ENCODE measurements around the gene SERPINA5. TPM values are rescaled to one million over a fixed set of nuclear protein-coding genes. Genes with fewer than 3 reads are reported as not detected.

SERPINA5 gene
- total and polyA plus RNA-seq, 2 of the 13 experiments (the other 11 are each of a cell fraction or from before 2014, with no cell fraction given), result 449 to 498 TPM

DNA sequence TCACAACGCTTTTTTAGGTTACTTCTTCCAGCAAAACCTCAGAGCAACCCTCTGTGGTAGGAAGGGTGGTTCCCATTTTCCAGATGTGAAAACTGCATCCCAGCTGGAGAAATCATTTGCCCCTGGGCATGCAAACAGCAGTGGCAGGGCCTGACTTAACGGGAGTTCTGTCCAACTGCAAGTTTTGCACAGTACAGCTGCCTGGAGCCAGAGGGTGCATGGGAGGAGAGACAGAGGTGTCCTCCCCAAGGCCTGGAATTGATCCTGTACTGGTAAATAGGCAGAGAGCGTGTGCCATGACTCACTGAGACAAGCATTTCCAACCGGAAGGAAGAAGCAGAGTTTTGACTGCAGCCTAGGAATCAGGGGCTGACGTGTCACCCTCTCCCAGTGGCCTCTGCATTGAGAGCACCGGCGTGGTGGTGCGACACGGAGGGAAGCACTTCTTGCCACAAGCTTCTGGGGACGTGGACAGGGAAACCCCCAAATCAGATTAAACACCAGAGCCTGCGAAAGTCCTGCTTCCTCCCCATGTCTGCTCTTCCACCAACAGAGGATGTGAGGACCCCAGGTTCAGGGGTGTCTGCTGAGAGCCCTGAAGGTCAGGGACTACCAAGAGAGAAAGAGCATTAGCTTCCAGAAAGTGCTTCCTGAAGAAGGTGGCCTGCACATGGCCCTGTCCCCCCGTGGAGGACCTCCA is 39.0 kb upstream of the SERPINA5 start (continued):
- no peak for TF ChIP-seq NR3C1 (CRISPR knock-in tag; IDR thresholded peaks at IDR 0.05)
- 0 out of 2 replicates have a peak, but pooled peaks have one; percentile 39 for TF ChIP-seq HDAC1 (CRISPR knock-in tag; IDR thresholded peaks at IDR 0.05)
- TF ChIP-seq TP53 (CRISPR knock-in tag; conservative IDR thresholded peaks at IDR 0.05), result no peak
- no peak for TF ChIP-seq ZNF569 (CRISPR knock-in tag; IDR thresholded peaks at IDR 0.05; ENCODE audit: borderline replicate concordance)
- no peak for TF ChIP-seq KDM6A (CRISPR knock-in tag; IDR thresholded peaks at IDR 0.05; ENCODE audit: low read depth)
- TF ChIP-seq POLR2A (IDR thresholded peaks at IDR 0.05; ENCODE audit: insufficient read depth in 1 of 2, low read depth in 2 of 2, low read length in 2 of 2), result no peak
- no peak for TF ChIP-seq NCOR1 (IDR thresholded peaks at IDR 0.05; ENCODE audit: borderline replicate concordance, low read length)
- TF ChIP-seq POLR2G (IDR thresholded peaks at IDR 0.05; ENCODE audit: low read depth, low read length), result peak; percentile 37; the same call in 1 of the 2 replicates
- no peak for TF ChIP-seq ZBTB7B (CRISPR knock-in tag; IDR thresholded peaks at IDR 0.05)
- peak; percentile 26; the same call in 1 of the 2 replicates for TF ChIP-seq STAG1 (CRISPR knock-in tag; IDR thresholded peaks at IDR 0.05)
- peak; percentile 84 for TF ChIP-seq MED1 (CRISPR knock-in tag; IDR thresholded peaks at IDR 0.05)
- TF ChIP-seq SIX1 (CRISPR knock-in tag; IDR thresholded peaks at IDR 0.05; ENCODE audit: borderline replicate concordance), result no peak
- TF ChIP-seq, protein P1, sequence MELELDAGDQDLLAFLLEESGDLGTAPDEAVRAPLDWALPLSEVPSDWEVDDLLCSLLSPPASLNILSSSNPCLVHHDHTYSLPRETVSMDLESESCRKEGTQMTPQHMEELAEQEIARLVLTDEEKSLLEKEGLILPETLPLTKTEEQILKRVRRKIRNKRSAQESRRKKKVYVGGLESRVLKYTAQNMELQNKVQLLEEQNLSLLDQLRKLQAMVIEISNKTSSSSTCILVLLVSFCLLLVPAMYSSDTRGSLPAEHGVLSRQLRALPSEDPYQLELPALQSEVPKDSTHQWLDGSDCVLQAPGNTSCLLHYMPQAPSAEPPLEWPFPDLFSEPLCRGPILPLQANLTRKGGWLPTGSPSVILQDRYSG (CRISPR knock-in tag; IDR thresholded peaks at IDR 0.05), result no peak
- TF ChIP-seq, protein P2, sequence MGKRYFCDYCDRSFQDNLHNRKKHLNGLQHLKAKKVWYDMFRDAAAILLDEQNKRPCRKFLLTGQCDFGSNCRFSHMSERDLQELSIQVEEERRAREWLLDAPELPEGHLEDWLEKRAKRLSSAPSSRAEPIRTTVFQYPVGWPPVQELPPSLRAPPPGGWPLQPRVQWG (CRISPR knock-in tag; IDR thresholded peaks at IDR 0.05; ENCODE audit: borderline replicate concordance, low read depth), result no peak
- peak; percentile 55; the same call in 1 of the 2 replicates for TF ChIP-seq KAT8 (CRISPR knock-in tag; IDR thresholded peaks at IDR 0.05)
- TF ChIP-seq ZNF501 (CRISPR knock-in tag; IDR thresholded peaks at IDR 0.05), result no peak
- TF ChIP-seq, protein P3, sequence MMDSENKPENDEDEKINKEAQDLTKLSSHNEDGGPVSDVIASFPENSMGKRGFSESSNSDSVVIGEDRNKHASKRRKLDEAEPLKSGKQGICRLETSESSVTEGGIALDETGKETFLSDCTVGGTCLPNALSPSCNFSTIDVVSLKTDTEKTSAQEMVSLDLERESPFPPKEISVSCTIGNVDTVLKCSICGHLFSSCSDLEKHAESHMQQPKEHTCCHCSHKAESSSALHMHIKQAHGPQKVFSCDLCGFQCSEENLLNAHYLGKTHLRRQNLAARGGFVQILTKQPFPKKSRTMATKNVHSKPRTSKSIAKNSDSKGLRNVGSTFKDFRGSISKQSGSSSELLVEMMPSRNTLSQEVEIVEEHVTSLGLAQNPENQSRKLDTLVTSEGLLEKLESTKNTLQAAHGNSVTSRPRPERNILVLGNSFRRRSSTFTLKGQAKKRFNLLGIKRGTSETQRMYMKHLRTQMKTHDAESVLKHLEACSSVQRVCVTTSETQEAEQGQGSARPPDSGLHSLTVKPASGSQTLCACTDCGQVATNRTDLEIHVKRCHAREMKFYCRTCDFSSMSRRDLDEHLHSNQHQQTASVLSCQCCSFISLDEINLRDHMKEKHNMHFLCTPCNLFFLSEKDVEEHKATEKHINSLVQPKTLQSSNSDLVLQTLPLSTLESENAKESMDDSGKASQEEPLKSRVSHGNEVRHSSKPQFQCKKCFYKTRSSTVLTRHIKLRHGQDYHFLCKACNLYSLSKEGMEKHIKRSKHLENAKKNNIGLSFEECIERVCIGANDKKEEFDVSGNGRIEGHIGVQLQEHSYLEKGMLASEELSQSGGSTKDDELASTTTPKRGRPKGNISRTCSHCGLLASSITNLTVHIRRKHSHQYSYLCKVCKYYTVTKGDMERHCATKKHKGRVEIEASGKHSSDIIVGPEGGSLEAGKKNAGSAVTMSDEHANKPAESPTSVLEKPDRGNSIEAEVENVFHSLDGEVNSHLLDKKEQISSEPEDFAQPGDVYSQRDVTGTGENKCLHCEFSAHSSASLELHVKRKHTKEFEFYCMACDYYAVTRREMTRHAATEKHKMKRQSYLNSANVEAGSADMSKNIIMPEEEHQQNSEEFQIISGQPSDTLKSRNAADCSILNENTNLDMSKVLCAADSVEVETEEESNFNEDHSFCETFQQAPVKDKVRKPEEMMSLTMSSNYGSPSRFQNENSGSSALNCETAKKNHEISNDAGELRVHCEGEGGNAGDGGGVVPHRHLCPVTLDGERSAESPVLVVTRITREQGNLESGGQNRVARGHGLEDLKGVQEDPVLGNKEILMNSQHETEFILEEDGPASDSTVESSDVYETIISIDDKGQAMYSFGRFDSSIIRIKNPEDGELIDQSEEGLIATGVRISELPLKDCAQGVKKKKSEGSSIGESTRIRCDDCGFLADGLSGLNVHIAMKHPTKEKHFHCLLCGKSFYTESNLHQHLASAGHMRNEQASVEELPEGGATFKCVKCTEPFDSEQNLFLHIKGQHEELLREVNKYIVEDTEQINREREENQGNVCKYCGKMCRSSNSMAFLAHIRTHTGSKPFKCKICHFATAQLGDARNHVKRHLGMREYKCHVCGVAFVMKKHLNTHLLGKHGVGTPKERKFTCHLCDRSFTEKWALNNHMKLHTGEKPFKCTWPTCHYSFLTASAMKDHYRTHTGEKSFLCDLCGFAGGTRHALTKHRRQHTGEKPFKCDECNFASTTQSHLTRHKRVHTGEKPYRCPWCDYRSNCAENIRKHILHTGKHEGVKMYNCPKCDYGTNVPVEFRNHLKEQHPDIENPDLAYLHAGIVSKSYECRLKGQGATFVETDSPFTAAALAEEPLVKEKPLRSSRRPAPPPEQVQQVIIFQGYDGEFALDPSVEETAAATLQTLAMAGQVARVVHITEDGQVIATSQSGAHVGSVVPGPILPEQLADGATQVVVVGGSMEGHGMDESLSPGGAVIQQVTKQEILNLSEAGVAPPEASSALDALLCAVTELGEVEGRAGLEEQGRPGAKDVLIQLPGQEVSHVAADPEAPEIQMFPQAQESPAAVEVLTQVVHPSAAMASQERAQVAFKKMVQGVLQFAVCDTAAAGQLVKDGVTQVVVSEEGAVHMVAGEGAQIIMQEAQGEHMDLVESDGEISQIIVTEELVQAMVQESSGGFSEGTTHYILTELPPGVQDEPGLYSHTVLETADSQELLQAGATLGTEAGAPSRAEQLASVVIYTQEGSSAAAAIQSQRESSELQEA (CRISPR knock-in tag; IDR thresholded peaks at IDR 0.05; ENCODE audit: not compliant biosample characterization), result no peak
- TF ChIP-seq JUN (CRISPR knock-in tag; IDR thresholded peaks at IDR 0.05), result peak; percentile 64
- TF ChIP-seq ZBTB44 (CRISPR knock-in tag; IDR thresholded peaks at IDR 0.05), result no peak
- TF ChIP-seq ZNF446 (CRISPR knock-in tag; IDR thresholded peaks at IDR 0.05), result no peak
